Astrocyte (in vitro differentiated cells and primary cell): ENCODE data around the gene DPEP3. TPM values are rescaled to one million over a fixed set of nuclear protein-coding genes. Genes with fewer than 3 reads are reported as not detected.

ENCODE experiments used
- DNase-seq: peaks from one replicate; pipeline ENCODE4 v3.0.0-alpha.2; 2010; ENCODE audit warnings: low read depth
- FAIRE-seq: peaks from 2 replicates; lab custom pipeline; 2011; peaks lifted over from hg19 to GRCh38; lab: Jason Lieb, UNC
- H2AFZ ChIP-seq: 2 replicates; pipeline ENCODE4 v1.6.0; 2012; ENCODE audit warnings: low read depth, low read length, inconsistent platforms
- H3K27ac ChIP-seq: 2 replicates; pipeline ENCODE4 v1.5.1; 2011; ENCODE audit warnings: low read depth, low read length, inconsistent platforms
- H3K27me3 ChIP-seq: 2 replicates; pipeline ENCODE4 v1.6.0; 2011; ENCODE audit warnings: low read length, inconsistent platforms; ENCODE audit not compliant: insufficient read depth
- H3K36me3 ChIP-seq: 2 replicates; pipeline ENCODE4 v1.5.1; 2011; ENCODE audit warnings: low read length, inconsistent platforms; ENCODE audit not compliant: insufficient read depth
- H3K4me1 ChIP-seq: 2 replicates; pipeline ENCODE4 v1.5.1; 2011; ENCODE audit warnings: low read length, inconsistent platforms; ENCODE audit not compliant: insufficient read depth
- H3K4me2 ChIP-seq: 2 replicates; pipeline ENCODE4 v1.6.0; 2012; ENCODE audit warnings: low read length, inconsistent platforms
- H3K4me3 ChIP-seq: 2 replicates; pipeline ENCODE4 v1.5.1; 2011; ENCODE audit warnings: low read depth, mild to moderate bottlenecking, low read length, inconsistent platforms; ENCODE audit not compliant: insufficient read depth
- H3K79me2 ChIP-seq: 2 replicates; pipeline ENCODE4 v1.6.0; 2012; ENCODE audit warnings: mild to moderate bottlenecking, low read length, inconsistent platforms; ENCODE audit not compliant: insufficient read depth
- H3K9ac ChIP-seq: 2 replicates; pipeline ENCODE4 v1.6.0; 2012; ENCODE audit warnings: mild to moderate bottlenecking, low read length, inconsistent platforms
- H3K9me3 ChIP-seq: 2 replicates; pipeline ENCODE4 v1.5.1; 2012; ENCODE audit warnings: low read depth, mild to moderate bottlenecking, low read length, inconsistent platforms; ENCODE audit not compliant: insufficient read depth
- H4K20me1 ChIP-seq: 2 replicates; pipeline ENCODE4 v1.6.0; 2012; ENCODE audit warnings: low read length, inconsistent platforms; ENCODE audit not compliant: insufficient read depth
- H3K27ac Mint-ChIP-seq: one replicate; pipeline ENCODE4 v1.8.0; 2021; ENCODE audit warnings: mild to moderate bottlenecking, mixed read lengths; ENCODE audit not compliant: unreplicated experiment
- H3K27me3 Mint-ChIP-seq: one replicate; pipeline ENCODE4 v1.8.0; 2021; ENCODE audit warnings: low read depth, mixed read lengths; ENCODE audit not compliant: unreplicated experiment
- H3K36me3 Mint-ChIP-seq: one replicate; pipeline ENCODE4 v1.8.0; 2021; ENCODE audit warnings: low read depth, mixed read lengths; ENCODE audit not compliant: unreplicated experiment
- H3K4me1 Mint-ChIP-seq: one replicate; pipeline ENCODE4 v1.8.0; 2021; ENCODE audit warnings: low read depth, mixed read lengths; ENCODE audit not compliant: unreplicated experiment
- H3K4me3 Mint-ChIP-seq: one replicate; pipeline ENCODE4 v1.8.0; 2021; ENCODE audit warnings: mild to moderate bottlenecking, moderate library complexity, mixed read lengths; ENCODE audit not compliant: unreplicated experiment
- H3K9me3 Mint-ChIP-seq: one replicate; pipeline ENCODE4 v1.8.0; 2021; ENCODE audit warnings: mild to moderate bottlenecking, mixed read lengths; ENCODE audit not compliant: unreplicated experiment
- EZH2 ChIP-seq: IDR thresholded peaks from 2 replicates; pipeline ENCODE4 v1.6.1; 2012; ENCODE audit warnings: mild to moderate bottlenecking, low read length, inconsistent platforms; ENCODE audit not compliant: insufficient read depth
- total RNA-seq: library from RNA; stranded (reverse); gene quantifications from 2 replicates; pipeline ENCODE4 v1.2.1, GENCODE V29; 2021
- TF ChIP-seq, protein P1 (sequence below): IDR thresholded peaks from 2 replicates; pipeline ENCODE4 v1.5.1; 2011; ENCODE audit warnings: low read depth, mild to moderate bottlenecking, inconsistent platforms, low read length, moderate library complexity; ENCODE audit not compliant: insufficient read depth

The DPEP3 gene
- total RNA-seq, 1 donor from 2014 or later: not detected

DNA sequence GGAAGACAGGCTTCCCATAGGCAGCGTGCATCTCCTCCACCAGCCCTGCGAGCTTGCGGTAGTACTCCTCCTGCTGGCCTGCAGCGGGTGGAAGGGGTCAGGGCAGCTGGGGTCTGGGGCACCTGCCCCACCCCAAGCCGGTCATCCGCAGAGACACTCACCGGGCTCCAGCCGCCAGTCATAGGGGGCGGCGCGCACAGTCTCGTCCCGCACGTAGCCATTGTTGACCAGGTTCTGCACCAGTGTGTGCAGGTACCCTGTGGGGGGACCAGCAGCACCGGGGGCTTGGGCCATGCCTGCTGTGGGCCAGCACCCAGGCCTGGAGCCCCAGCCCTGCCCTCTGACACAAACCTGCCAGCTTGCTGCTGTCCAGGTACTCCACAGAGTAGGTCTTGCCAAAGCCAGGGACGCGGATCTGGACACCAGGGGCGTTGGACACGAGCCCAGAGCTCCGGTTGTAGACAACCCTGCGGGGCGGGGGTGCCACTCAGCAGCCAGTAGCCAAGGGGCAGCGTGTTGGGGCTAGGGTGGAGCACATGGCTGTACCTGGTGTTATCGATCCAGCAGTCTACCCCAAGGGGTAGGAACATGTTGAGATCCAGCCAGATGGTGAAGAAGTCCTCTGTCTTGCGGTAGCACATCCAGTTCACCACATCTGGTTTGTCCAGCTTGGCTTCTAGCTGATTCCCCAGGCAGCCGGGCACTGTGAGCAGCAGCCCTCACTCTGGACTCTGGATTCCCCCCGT is 37.6 kb downstream of the DPEP3 start:
- H3K27ac Mint-ChIP-seq: no peak overlapping the region
- H4K20me1 ChIP-seq: peaks cover 78% of the 10 kb centered on the region
- H3K4me1 Mint-ChIP-seq: no peaks in the 10 kb centered on the region
- no peak overlapping the region for H3K9ac ChIP-seq
- peaks cover 14% of the 10 kb centered on the region for H3K79me2 ChIP-seq
- no peak overlapping the region for H2AFZ ChIP-seq
- peaks cover 15% of the 10 kb centered on the region for H3K4me1 ChIP-seq
- no peak overlapping the region for H3K4me3 ChIP-seq
- H3K27me3 ChIP-seq: no peaks in the 10 kb centered on the region
- H3K36me3 Mint-ChIP-seq: peaks cover 13% of the 10 kb centered on the region
- no peak overlapping the region for H3K4me2 ChIP-seq
- no peaks in the 10 kb centered on the region for H3K9me3 ChIP-seq
- H3K27ac ChIP-seq: no peak overlapping the region
- FAIRE-seq (no peak), DNase-seq (no peak)
- H3K4me3 Mint-ChIP-seq: no peak overlapping the region
- no peaks in the 10 kb centered on the region for H3K9me3 Mint-ChIP-seq
- H3K27me3 Mint-ChIP-seq: no peaks in the 10 kb centered on the region
- TF ChIP-seq EZH2: no peak
- TF ChIP-seq, protein P1, sequence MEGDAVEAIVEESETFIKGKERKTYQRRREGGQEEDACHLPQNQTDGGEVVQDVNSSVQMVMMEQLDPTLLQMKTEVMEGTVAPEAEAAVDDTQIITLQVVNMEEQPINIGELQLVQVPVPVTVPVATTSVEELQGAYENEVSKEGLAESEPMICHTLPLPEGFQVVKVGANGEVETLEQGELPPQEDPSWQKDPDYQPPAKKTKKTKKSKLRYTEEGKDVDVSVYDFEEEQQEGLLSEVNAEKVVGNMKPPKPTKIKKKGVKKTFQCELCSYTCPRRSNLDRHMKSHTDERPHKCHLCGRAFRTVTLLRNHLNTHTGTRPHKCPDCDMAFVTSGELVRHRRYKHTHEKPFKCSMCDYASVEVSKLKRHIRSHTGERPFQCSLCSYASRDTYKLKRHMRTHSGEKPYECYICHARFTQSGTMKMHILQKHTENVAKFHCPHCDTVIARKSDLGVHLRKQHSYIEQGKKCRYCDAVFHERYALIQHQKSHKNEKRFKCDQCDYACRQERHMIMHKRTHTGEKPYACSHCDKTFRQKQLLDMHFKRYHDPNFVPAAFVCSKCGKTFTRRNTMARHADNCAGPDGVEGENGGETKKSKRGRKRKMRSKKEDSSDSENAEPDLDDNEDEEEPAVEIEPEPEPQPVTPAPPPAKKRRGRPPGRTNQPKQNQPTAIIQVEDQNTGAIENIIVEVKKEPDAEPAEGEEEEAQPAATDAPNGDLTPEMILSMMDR: no peak
- peaks cover 50% of the 10 kb centered on the region for H3K36me3 ChIP-seq

GRCh38 chr16:67942200-67942509 is 38.1 kb downstream of the DPEP3 start:
- DNase-seq (no peak), FAIRE-seq (no peak)
- H3K27me3 Mint-ChIP-seq: no peaks in the 10 kb centered on the region
- H3K27ac Mint-ChIP-seq: peak overlapping the region; percentile 75
- Histone ChIP-seq H3K4me1 (peaks cover 19% of the 10 kb centered on the region), H3K4me2 (no peak overlapping the region), H4K20me1 (peaks cover 74% of the 10 kb centered on the region), H3K79me2 (peaks cover 18% of the 10 kb centered on the region), H3K9me3 (no peaks in the 10 kb centered on the region), H3K36me3 (peaks cover 50% of the 10 kb centered on the region), H2AFZ (no peak overlapping the region), H3K27ac (no peak overlapping the region), H3K4me3 (no peak overlapping the region), H3K9ac (no peak overlapping the region), H3K27me3 (no peaks in the 10 kb centered on the region)
- H3K4me3 Mint-ChIP-seq: no peak overlapping the region
- H3K36me3 Mint-ChIP-seq: peaks cover 13% of the 10 kb centered on the region
- H3K9me3 Mint-ChIP-seq: no peaks in the 10 kb centered on the region
- TF ChIP-seq EZH2: no peak
- TF ChIP-seq, protein P1: peak; percentile 47
- H3K4me1 Mint-ChIP-seq: peaks cover 2% of the 10 kb centered on the region
